ENCODE results near the gene LSAMP. TPM values are rescaled to one million over a fixed set of nuclear protein-coding genes. Genes with fewer than 3 reads are reported as not detected.

The LSAMP gene
- total RNA-seq, 1 experiment from 2014 or later = not detected

GRCh38 chr3:116058844-116059243, 386.4 kb downstream of the LSAMP start:
- no peaks in the 10 kb centered on the region for H3K27me3 ChIP-seq (ENCODE audit: insufficient read depth, low read depth)
- intact Hi-C loops (cut with micrococcal nuclease; ENCODE audit: unreplicated experiment) = loop anchor here (1.0 to 5.0 kb wide), 2 partner anchors 59 to 72 kb away; no protein-coding TSS in a partner anchor
- BruUV-seq (replicated peaks) = no TSS peak
- H3K4me2 ChIP-seq = no peak overlapping the region
- no peaks in the 10 kb centered on the region for H3K79me2 ChIP-seq (ENCODE audit: low read depth)
- peaks cover 12% of the 10 kb centered on the region for H3K4me1 ChIP-seq (replicated peaks; ENCODE audit: insufficient read depth)
- ChIA-PET POLR2A (ENCODE audit: unreplicated experiment) (interaction anchor here (0.6 kb wide), 1 partner anchor 168 kb away, joined by 3 read pairs; no protein-coding TSS in a partner anchor), CTCF (interaction anchor here (0.7 kb wide), 1 partner anchor 1672 kb away, joined by 4 read pairs; no protein-coding TSS in a partner anchor)
- TF ChIP-seq EZH2 (IDR thresholded peaks at IDR 0.05; ENCODE audit: low read depth) = no peak
- TF ChIP-seq, protein P1, sequence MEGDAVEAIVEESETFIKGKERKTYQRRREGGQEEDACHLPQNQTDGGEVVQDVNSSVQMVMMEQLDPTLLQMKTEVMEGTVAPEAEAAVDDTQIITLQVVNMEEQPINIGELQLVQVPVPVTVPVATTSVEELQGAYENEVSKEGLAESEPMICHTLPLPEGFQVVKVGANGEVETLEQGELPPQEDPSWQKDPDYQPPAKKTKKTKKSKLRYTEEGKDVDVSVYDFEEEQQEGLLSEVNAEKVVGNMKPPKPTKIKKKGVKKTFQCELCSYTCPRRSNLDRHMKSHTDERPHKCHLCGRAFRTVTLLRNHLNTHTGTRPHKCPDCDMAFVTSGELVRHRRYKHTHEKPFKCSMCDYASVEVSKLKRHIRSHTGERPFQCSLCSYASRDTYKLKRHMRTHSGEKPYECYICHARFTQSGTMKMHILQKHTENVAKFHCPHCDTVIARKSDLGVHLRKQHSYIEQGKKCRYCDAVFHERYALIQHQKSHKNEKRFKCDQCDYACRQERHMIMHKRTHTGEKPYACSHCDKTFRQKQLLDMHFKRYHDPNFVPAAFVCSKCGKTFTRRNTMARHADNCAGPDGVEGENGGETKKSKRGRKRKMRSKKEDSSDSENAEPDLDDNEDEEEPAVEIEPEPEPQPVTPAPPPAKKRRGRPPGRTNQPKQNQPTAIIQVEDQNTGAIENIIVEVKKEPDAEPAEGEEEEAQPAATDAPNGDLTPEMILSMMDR (conservative IDR thresholded peaks at IDR 0.05) = no peak
- no peaks in the 10 kb centered on the region for H3K36me3 ChIP-seq (ENCODE audit: low read depth)
- H3K27ac ChIP-seq = no peak overlapping the region
- no peaks in the 10 kb centered on the region; the same call in 1 of the 2 replicates for H3K9me2 ChIP-seq (ENCODE audit: insufficient read depth)
- no peaks in the 10 kb centered on the region for H4K20me1 ChIP-seq (ENCODE audit: insufficient read depth)
- no peak for DNase-seq
- peaks cover 9% of the 10 kb centered on the region for H3F3A ChIP-seq (ENCODE audit: insufficient read depth, low read depth)
- no peak overlapping the region for H2AFZ ChIP-seq
- no peaks in the 10 kb centered on the region for H3K9me3 ChIP-seq (ENCODE audit: insufficient read depth, low read depth)
- H3K4me3 ChIP-seq = no peak overlapping the region

- H3K27ac ChIP-seq = no peak overlapping the region
- CTCF ChIA-PET = no interaction called here
- H3K4me3 ChIP-seq = no peak overlapping the region
- H4K20me1 ChIP-seq (ENCODE audit: insufficient read depth) = no peaks in the 10 kb centered on the region
- no peaks in the 10 kb centered on the region for H3K9me3 ChIP-seq (ENCODE audit: insufficient read depth, low read depth)
- H3F3A ChIP-seq (ENCODE audit: insufficient read depth, low read depth) = peaks cover 9% of the 10 kb centered on the region
- POLR2A ChIA-PET (ENCODE audit: unreplicated experiment) = no interaction called here
- BruUV-seq (replicated peaks) = no TSS peak
- H3K4me2 ChIP-seq = no peak overlapping the region
- TF ChIP-seq, protein P1 (conservative IDR thresholded peaks at IDR 0.05) = no peak
- TF ChIP-seq EZH2 (IDR thresholded peaks at IDR 0.05; ENCODE audit: low read depth) = no peak
- no peaks in the 10 kb centered on the region for H3K36me3 ChIP-seq (ENCODE audit: low read depth)
- H3K79me2 ChIP-seq (ENCODE audit: low read depth) = no peaks in the 10 kb centered on the region
- no peak for DNase-seq
- H2AFZ ChIP-seq = no peak overlapping the region
- H3K9me2 ChIP-seq (ENCODE audit: insufficient read depth) = no peaks in the 10 kb centered on the region; the same call in 1 of the 2 replicates
- no peaks in the 10 kb centered on the region for H3K27me3 ChIP-seq (ENCODE audit: insufficient read depth, low read depth)
- H3K4me1 ChIP-seq (replicated peaks; ENCODE audit: insufficient read depth) = peaks cover 12% of the 10 kb centered on the region
- intact Hi-C loops (cut with micrococcal nuclease; ENCODE audit: unreplicated experiment) = loop anchor here (5.0 kb wide), 1 partner anchor 70 kb away; no protein-coding TSS in a partner anchor
Measured at GRCh38 chr3:116057400-116058006, 387.8 kb downstream of the LSAMP start.

- TF ChIP-seq, protein P1 (conservative IDR thresholded peaks at IDR 0.05) = no peak
- no peak for TF ChIP-seq EZH2 (IDR thresholded peaks at IDR 0.05; ENCODE audit: low read depth)
- Histone ChIP-seq H2AFZ (no peak overlapping the region), H3K79me2 (ENCODE audit: low read depth) (no peaks in the 10 kb centered on the region), H3K4me2 (no peak overlapping the region), H3K4me3 (no peak overlapping the region), H3K27ac (no peak overlapping the region), H3K36me3 (ENCODE audit: low read depth) (no peaks in the 10 kb centered on the region), H3K4me1 (replicated peaks; ENCODE audit: insufficient read depth) (peaks cover 12% of the 10 kb centered on the region), H3K9me2 (ENCODE audit: insufficient read depth) (no peaks in the 10 kb centered on the region; the same call in 1 of the 2 replicates), H3F3A (ENCODE audit: insufficient read depth, low read depth) (peaks cover 9% of the 10 kb centered on the region), H4K20me1 (ENCODE audit: insufficient read depth) (no peaks in the 10 kb centered on the region), H3K27me3 (ENCODE audit: insufficient read depth, low read depth) (no peaks in the 10 kb centered on the region), H3K9me3 (ENCODE audit: insufficient read depth, low read depth) (no peaks in the 10 kb centered on the region)
- intact Hi-C loops (cut with micrococcal nuclease; ENCODE audit: unreplicated experiment) = loop anchor here (5.0 kb wide), 1 partner anchor 69 kb away; no protein-coding TSS in a partner anchor
- ChIA-PET POLR2A (ENCODE audit: unreplicated experiment) (no interaction called here), CTCF (no interaction called here)
- no peak for DNase-seq
- BruUV-seq (replicated peaks) = no TSS peak
Measured at GRCh38 chr3:116056280-116056679, 389.0 kb downstream of the LSAMP start.

Measured in PC-9 (cell line).